HG02678 (cell line): ENCODE data around the gene OR56A3.
A peak's percentile ranks its signal among the peaks of the same experiment; 100 is the strongest.
"Not testable (repeated sequence)": the region's sequence is repeated elsewhere in the genome, so short reads cannot be mapped to it uniquely, and the experiment has no call there.

ENCODE experiments used
- ATAC-seq: cut with Tn5 transposase; IDR thresholded peaks from one replicate; pipeline ENCODE4 v1.9.1; 2021; ENCODE audit warnings: mild to moderate bottlenecking, moderate library complexity; ENCODE audit not compliant: unreplicated experiment

The OR56A3 gene

GRCh38 chr11:5941951-5942350, at the start of gene OR56A3:
TSS of gene OR56A3 (plus strand) at chr11:5942251. CDS start at chr11:5947347, 5,096 bp downstream.
- no peak for ATAC-seq

GRCh38 chr11:5892908-5893307, 49.1 kb upstream of the OR56A3 start, which contains the start of gene OR52E5:
TSS of gene OR52E5 (plus strand) at chr11:5893208. CDS start at chr11:5900777, 7,569 bp downstream.
- ATAC-seq, result no peak

GRCh38 chr11:5899534-5899933, 42.5 kb upstream of the OR56A3 start:
- no peak for ATAC-seq

GRCh38 chr11:5910540-5910939, 31.5 kb upstream of the OR56A3 start:
- ATAC-seq, result no peak

GRCh38 chr11:5922749-5923426, 19.2 kb upstream of the OR56A3 start:
- ATAC-seq, result peak; percentile 86

GRCh38 chr11:5923427-5923776, 18.6 kb upstream of the OR56A3 start:
- peak; percentile 37 for ATAC-seq

GRCh38 chr11:5923794-5924193, 18.3 kb upstream of the OR56A3 start:
- ATAC-seq, result peak; percentile 28

GRCh38 chr11:5928271-5928670, 13.8 kb upstream of the OR56A3 start:
- ATAC-seq, result no peak

- no peak for ATAC-seq
Measured at GRCh38 chr11:5928811-5929210, 13.2 kb upstream of the OR56A3 start.

GRCh38 chr11:5929571-5930368, 12.3 kb upstream of the OR56A3 start:
- ATAC-seq, result no peak

- ATAC-seq, result no peak
Measured at GRCh38 chr11:5930614-5931013, 11.4 kb upstream of the OR56A3 start.

- no peak for ATAC-seq
Measured at GRCh38 chr11:5931061-5931460, 11.0 kb upstream of the OR56A3 start.

GRCh38 chr11:5932671-5933070, 9.4 kb upstream of the OR56A3 start:
- no peak for ATAC-seq

- no peak for ATAC-seq
Measured at GRCh38 chr11:5933116-5933515, 8.9 kb upstream of the OR56A3 start.

GRCh38 chr11:5937868-5938602, 4.0 kb upstream of the OR56A3 start:
- no peak for ATAC-seq

- ATAC-seq, result no peak
Measured at GRCh38 chr11:5938603-5938965, 3.5 kb upstream of the OR56A3 start.

GRCh38 chr11:5940748-5941147, 1.3 kb upstream of the OR56A3 start:
- no peak for ATAC-seq

GRCh38 chr11:5955586-5955985, 13.5 kb downstream of the OR56A3 start:
- ATAC-seq, result no peak

- not testable (repeated sequence) for ATAC-seq
Measured at GRCh38 chr11:5960704-5961320, 18.8 kb downstream of the OR56A3 start.

- no peak for ATAC-seq
Measured at GRCh38 chr11:5966958-5967357, 24.9 kb downstream of the OR56A3 start.

- ATAC-seq, result no peak
Measured at GRCh38 chr11:5967708-5968107, 25.7 kb downstream of the OR56A3 start.
